Adrenal gland (tissue), 12 donors: ENCODE data around the gene SPATA25. TPM values are rescaled to one million over a fixed set of nuclear protein-coding genes. Genes with fewer than 3 reads are reported as not detected.

Experiments used
- DNase-seq, 7 donors: peaks; one replicate each; pipeline ENCODE4 v3.0.0-alpha.2; 2019 to 2020
- H3K27ac ChIP-seq, 5 donors: fragments of 200-600 bp; sonication (generic) in 4 of 5; 1 replicate in 3 of 5; 2 replicates in 2 of 5; pipeline versions ENCODE4 v1.5.1 to v1.8.0; 2016 to 2020; ENCODE audit warnings: mild to moderate bottlenecking in 1 of 5
- H3K27me3 ChIP-seq: fragments of 200-600 bp; 2 replicates; pipeline ENCODE4 v1.8.0; 2021
- H3K36me3 ChIP-seq, 2 donors: fragments of 200-600 bp; replicated peaks in 1 of 2; 1 replicate in 1 of 2; 2 replicates in 1 of 2; pipeline versions ENCODE4 v1.5.1 to v1.8.0; 2018 to 2022
- H3K4me1 ChIP-seq, 2 donors: fragments of 200-600 bp; replicated peaks in 1 of 2; 1 replicate in 1 of 2; 2 replicates in 1 of 2; pipeline versions ENCODE4 v1.5.1 to v1.8.0; 2018 to 2021
- H3K4me3 ChIP-seq, 4 donors: fragments of 200-600 bp; sonication (generic) in 3 of 4; one replicate each; pipeline ENCODE4 v1.5.1; 2016 to 2018
- H3K9me3 ChIP-seq, 3 donors: fragments of 200-600 bp; sonication (generic) in 1 of 3; replicated peaks in 1 of 3; 1 replicate in 2 of 3; 2 replicates in 1 of 3; pipeline versions ENCODE4 v1.5.1 to v1.8.0; 2016 to 2021
- POLR2A ChIP-seq, 2 donors: fragments of 450-650 bp; IDR thresholded peaks; one replicate each; pipeline ENCODE4 v1.6.1; 2017; ENCODE audit warnings: antibody characterized with exemption in 2 of 2, mild to moderate bottlenecking in 2 of 2, moderate library complexity in 1 of 2
- WGBS, 4 donors: extraction: QIAGEN DNeasy Blood & Tissue Kit in 2 of 4; methylation state at CpG; one replicate each; pipeline versions ENCODE4 v1.1.5 to v1.1.7; 2013 to 2017; 5-methylcytosine and 5-hydroxymethylcytosine counted together
- intact Hi-C, 2 donors: fragments of 100-400 bp; cut with DNase I; formaldehyde crosslinking; loops; one replicate each; pipeline versions ENCODE4 v1.14.1 to v1.15.0; 2022 to 2023
- polyA plus RNA-seq, 3 donors: library from polyadenylated mRNA; stranded (reverse); fragments of 200-250 nt in 2 of 3; fragments of 350-450 nt in 1 of 3; fragmentation: Illumina TruSeq in 1 of 3; extraction: RNeasy Lipid Tissue Mini Kit (QIAGEN cat#74804) in 1 of 3; gene quantifications; one replicate each; pipeline ENCODE4 v1.2.3, GENCODE V29; 2013 to 2014
- total RNA-seq, 9 donors: library from RNA; depleted of rRNA in 4 of 9; stranded (reverse); fragments of >200 nt in 4 of 9; fragments of 120-200 nt in 1 of 9; fragmentation: NEBNext Ultra II Directional in 1 of 9; extraction: Animal tissue kit (Norgen Biotek cat#: 25700) in 1 of 9; gene quantifications; one replicate each; pipeline versions ENCODE4 v1.1.0 to v1.2.4, GENCODE V29; 2013 to 2023
- TF ChIP-seq, protein P1 (sequence below), 6 experiments: fragments of 450-650 bp in 4 of 6; fragments of 200-600 bp in 2 of 6; sonication (generic) in 1 of 6; IDR thresholded peaks; 1 replicate in 5 of 6; 2 replicates in 1 of 6; pipeline versions ENCODE4 v1.5.1 to v1.8.0; 2016 to 2021; ENCODE audit warnings: antibody characterized with exemption in 6 of 6, mild to moderate bottlenecking in 2 of 6, moderate library complexity in 1 of 6
- donor health status: healthy with polysubstance abuse.
- donor health status: Bipolar disorder and iron deficiency.
- donor health status: DM: yes; HTN: yes; CAD: no.
- donor health status: DM: no; HTN: no; CAD: no.
- donor health status: DM: no; HTN: no; CAD: no.
- donor health status: DM: yes; HTN: yes; CAD: no.

The SPATA25 gene
- total and polyA plus RNA-seq, 12 donors, result 0.29 to 12.5 (median 2.9) TPM; not detected in 1

DNA sequence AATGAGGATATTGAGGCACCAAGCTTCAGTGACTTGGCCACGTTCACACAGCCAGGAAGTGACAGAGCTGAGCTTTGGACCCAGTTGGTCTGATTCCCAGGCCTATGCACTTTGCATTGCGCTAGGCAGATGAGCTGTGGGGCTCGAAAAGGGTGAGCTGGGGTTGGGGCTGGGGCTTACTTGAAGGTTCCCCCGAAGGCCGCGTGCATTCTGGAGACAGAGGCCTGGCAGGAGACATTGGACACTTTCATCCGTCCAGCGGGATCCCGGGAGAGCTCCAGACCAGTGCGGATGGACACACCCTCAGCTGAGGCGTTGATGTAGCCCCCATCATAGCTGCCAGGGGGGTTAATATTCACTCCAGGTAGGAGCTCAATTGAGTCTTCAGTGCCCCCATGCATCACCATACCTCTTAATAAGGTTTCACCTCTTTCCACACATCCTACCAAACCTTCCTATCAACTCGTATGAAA lies 21.9 kb upstream of the SPATA25 start:
- Histone ChIP-seq H3K27me3 (no peaks in the 10 kb centered on the region), H3K4me3 (peak overlapping the region in 1 of 4 donors; percentile 87), H3K27ac (peak overlapping the region in 3 of 5 donors; percentile 31 to 92 (median 67)), H3K9me3 (no peaks in the 10 kb centered on the region), H3K36me3 (peaks cover 0 to 39% of the 10 kb centered on the region in 2 donors), H3K4me1 (peaks cover 17 to 43% of the 10 kb centered on the region in 2 donors)
- TF ChIP-seq, protein P1, sequence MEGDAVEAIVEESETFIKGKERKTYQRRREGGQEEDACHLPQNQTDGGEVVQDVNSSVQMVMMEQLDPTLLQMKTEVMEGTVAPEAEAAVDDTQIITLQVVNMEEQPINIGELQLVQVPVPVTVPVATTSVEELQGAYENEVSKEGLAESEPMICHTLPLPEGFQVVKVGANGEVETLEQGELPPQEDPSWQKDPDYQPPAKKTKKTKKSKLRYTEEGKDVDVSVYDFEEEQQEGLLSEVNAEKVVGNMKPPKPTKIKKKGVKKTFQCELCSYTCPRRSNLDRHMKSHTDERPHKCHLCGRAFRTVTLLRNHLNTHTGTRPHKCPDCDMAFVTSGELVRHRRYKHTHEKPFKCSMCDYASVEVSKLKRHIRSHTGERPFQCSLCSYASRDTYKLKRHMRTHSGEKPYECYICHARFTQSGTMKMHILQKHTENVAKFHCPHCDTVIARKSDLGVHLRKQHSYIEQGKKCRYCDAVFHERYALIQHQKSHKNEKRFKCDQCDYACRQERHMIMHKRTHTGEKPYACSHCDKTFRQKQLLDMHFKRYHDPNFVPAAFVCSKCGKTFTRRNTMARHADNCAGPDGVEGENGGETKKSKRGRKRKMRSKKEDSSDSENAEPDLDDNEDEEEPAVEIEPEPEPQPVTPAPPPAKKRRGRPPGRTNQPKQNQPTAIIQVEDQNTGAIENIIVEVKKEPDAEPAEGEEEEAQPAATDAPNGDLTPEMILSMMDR (IDR thresholded peaks at IDR 0.05), result no peak
- no peak for TF ChIP-seq POLR2A (IDR thresholded peaks at IDR 0.05)
- WGBS, 4 donors, result 87 to 94% (median 90%) methylated on average over 11 to 12 of the region's 12 CpGs
- DNase-seq, result no peak
- intact Hi-C loops, result no loop called here

DNA sequence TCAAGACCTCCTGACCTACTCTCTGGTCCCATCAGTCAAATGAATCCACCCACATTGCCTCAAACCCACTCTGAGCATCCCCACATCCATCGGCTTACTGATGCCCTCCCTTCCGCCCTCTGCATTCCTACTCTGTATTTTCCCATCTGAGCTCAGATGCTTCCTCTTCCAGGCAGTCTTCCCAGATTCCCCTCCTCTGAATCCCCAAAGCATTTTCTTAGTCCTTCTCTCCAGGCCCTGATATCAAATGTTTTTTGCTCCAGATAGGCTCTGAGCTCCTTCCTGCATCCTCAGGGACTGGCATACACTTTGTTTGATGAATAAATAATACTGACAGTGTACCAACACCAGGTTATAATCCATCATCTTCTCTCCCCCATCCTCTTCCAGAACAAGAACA lies 20.7 kb upstream of the SPATA25 start:
- 95 to 100% (median 96%) methylated on average over 2 of the region's 2 CpGs for WGBS, 4 donors
- Histone ChIP-seq H3K27ac (peak overlapping the region in 1 of 5 donors; percentile 18), H3K27me3 (no peaks in the 10 kb centered on the region), H3K4me1 (peaks cover 17 to 39% of the 10 kb centered on the region in 2 donors), H3K4me3 (peak overlapping the region in 1 of 4 donors; percentile 2), H3K36me3 (peaks cover 0 to 51% of the 10 kb centered on the region in 2 donors), H3K9me3 (no peaks in the 10 kb centered on the region)
- TF ChIP-seq, protein P1 (IDR thresholded peaks at IDR 0.05), result no peak
- TF ChIP-seq POLR2A (IDR thresholded peaks at IDR 0.05), result no peak
- DNase-seq, result no peak
- intact Hi-C loops, result no loop called here

DNA sequence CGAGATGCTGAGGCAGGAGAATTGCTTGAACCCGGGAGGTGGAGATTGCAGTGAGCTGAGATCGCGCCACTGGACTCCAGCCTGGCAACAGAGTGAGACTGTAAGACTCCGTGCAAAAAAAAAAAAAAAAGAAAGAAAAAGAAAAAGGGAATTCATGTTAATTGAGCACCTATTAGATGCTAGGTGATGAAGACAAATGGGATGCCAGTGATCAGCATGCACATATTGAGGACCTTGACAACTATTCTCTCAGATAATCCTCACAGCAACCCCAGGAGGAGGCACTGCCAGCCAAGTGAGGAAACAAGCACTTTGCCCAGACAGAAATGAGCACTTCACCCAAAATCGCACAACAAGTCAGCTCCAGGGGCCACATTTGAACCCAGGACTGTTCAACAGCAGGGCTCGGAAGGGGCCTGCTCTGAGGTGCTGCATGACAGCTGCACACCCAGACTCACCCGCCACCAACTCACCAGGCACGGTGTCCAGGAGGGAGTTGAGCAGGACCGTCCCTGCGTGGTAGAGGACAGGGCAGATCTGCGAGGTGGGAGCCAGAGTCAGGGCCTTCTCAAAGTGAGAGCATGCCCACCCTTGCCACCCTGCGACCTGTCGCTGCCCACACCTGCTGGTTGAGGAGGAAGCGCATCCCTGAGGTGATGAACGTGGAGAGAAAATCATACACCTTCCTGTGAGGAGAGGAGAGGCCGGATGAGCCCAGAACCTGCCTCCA lies 20.0 kb upstream of the SPATA25 start:
- Histone ChIP-seq H3K4me3 (no peak overlapping the region), H3K4me1 (peaks cover 15 to 35% of the 10 kb centered on the region in 2 donors), H3K27ac (peak overlapping the region in 1 of 5 donors; percentile 18), H3K9me3 (no peaks in the 10 kb centered on the region), H3K27me3 (no peaks in the 10 kb centered on the region), H3K36me3 (peaks cover 0 to 56% of the 10 kb centered on the region in 2 donors)
- no peak for TF ChIP-seq POLR2A (IDR thresholded peaks at IDR 0.05)
- TF ChIP-seq, protein P1 (IDR thresholded peaks at IDR 0.05), result no peak
- intact Hi-C loops, result no loop called here
- WGBS, 4 donors, result 95% methylated on average over 8 to 17 of the region's 17 CpGs
- no peak for DNase-seq

DNA sequence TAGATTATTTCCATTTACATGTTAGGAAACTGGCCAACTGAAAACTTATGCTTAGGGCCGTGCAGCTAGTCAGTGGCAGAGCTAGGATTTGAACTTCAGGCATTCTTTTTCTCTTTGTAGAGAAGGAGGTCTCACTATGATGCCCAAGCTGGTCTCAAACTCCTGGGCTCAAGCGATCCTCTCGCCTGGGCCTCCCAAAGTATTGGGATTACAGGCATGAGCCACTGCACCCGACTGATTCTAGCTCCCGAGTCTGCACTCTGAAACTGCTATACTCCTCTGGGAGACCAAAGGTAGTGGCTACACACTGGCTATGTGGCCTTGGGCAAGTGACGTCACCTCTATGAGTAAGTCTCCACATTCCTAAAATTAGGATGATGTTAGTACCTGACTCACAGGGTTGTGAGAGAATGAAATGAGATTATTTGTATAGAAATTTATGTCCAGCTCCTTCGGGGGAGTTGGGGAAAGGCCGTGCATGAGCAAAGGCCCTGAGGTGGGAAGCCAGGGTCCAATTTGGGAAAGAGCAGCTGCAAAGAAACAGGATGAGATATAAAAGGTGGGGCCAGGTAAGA lies 18.2 kb upstream of the SPATA25 start:
- TF ChIP-seq POLR2A (IDR thresholded peaks at IDR 0.05), result peak; percentile 40 to 90
- TF ChIP-seq, protein P1 (IDR thresholded peaks at IDR 0.05), result no peak
- H3K27me3 ChIP-seq, result no peaks in the 10 kb centered on the region
- peaks cover 8 to 22% of the 10 kb centered on the region in 2 donors for H3K4me1 ChIP-seq
- 42 to 63% (median 63%) methylated on average over 6 to 8 of the region's 8 CpGs for WGBS, 4 donors
- peak overlapping the region; percentile 75 to 90 (median 87) for H3K27ac ChIP-seq
- peak; percentile 81 to 94 (median 91) for DNase-seq
- H3K9me3 ChIP-seq, result no peaks in the 10 kb centered on the region
- H3K4me3 ChIP-seq, result no peak overlapping the region
- peaks cover 0 to 74% of the 10 kb centered on the region in 2 donors for H3K36me3 ChIP-seq
- intact Hi-C loops, result no loop called here
